ENCODE measurements around the gene NHLH1.

The NHLH1 gene

DNA sequence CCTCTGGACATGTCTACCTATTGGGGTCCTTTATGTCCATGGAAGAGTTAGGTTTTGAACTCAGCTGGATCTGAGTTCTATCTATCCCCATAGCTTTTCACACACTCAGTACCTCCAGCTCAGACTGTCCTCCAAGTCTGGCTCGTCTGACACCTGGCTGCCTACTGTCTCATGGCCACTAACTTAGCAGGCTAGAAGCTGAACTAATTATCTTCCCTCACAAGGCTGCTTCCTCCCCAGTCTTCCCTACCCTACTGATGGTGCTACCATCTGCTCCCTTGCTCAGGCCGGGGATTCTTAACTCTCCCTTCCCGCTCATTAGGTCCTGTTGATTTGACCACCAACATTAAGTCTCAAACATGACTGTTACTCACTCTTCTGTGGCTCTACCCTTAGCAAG, 46.8 kb downstream of the NHLH1 start:
- no peak for DNase-seq

DNA sequence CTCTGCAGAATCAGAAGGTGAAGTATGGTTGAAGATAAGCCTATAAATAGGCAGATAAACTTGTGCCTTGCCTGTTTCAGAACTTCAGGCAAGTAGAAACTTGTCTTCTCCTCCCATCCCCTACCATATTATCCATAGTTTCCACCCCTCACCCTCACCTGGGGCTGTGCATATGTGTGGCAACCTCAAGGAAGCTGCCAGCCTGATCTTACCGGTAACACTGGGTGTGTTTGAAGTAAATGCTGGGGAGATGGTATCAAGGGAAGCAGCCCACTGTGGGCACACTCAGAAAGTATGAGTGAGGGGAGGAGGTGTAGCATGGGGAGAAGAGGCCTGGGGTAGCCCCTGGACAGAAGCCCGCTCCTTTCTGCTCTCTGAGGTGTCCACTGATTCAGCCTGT, 48.0 kb downstream of the NHLH1 start:
- no peak for DNase-seq

- no peak for DNase-seq
These were observed 48.9 kb downstream of the NHLH1 start for GRCh38 chr1:160415696-160416290.

- no peak for DNase-seq
These were observed 49.5 kb downstream of the NHLH1 start for GRCh38 chr1:160416369-160416768.

DNA sequence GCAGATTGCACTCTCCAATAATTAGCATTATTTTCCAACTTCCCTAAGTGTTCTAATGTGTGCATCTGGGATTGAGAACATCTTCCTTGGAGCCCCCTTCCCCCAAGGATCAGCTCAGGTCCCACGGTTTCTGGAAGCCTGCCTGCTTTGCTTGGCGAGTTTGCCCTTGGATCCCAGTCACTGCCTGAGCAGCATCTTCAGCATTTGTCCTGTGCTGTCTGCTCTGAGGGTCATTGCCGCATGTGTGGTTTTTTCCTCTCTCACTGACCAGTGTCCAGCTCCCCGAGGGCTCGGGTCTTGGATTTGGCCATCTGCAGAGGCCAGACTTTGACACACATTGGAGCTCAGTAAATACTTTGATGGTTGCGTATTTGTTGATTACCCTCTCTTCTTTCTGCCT, 51.6 kb downstream of the NHLH1 start:
- no peak for DNase-seq

DNA sequence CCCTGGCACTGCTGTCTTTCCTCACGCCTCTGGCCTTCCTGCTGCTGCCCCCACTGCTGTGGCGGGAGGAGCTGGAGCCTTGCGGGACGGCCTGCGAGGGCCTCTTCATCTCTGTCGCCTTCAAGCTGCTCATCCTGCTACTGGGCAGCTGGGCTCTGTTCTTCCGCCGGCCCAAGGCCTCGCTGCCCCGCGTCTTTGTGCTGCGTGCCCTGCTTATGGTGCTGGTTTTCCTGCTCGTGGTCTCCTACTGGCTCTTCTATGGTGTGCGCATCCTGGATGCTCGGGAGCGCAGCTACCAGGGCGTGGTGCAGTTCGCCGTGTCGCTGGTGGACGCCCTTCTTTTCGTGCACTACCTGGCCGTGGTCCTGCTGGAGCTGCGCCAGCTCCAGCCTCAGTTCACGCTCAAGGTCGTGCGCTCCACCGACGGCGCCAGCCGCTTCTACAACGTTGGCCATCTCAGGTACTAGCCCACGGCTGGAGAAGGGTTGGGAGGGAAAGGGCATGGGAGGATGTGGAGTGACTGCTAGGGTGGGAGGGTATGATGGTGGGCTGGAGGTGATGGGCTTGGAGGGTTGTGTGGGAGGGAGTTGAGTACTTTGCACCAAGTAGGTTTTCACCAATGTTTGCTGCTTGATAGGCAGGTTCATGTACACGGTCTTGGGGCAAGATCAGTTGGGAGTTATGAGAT, 52.4 kb downstream of the NHLH1 start:
- DNase-seq, result no peak

GRCh38 chr1:160419838-160420169, 52.9 kb downstream of the NHLH1 start:
- DNase-seq, result no peak

- DNase-seq, result no peak
These were observed 54.3 kb downstream of the NHLH1 start for GRCh38 chr1:160420881-160421842.

- DNase-seq, result no peak
These were observed 55.0 kb downstream of the NHLH1 start for GRCh38 chr1:160421881-160422280.
